Nephron (organoid): ENCODE results near the gene PAK5.

ENCODE experiments used
- H3K27ac Mint-ChIP-seq, 3 experiments: 2 replicates each; pipeline ENCODE4 v1.8.0; 2020; ENCODE audit warnings: mixed read lengths in 3 of 3, mild to moderate bottlenecking in 2 of 3, moderate library complexity in 1 of 3
- H3K27me3 Mint-ChIP-seq: 2 replicates; pipeline ENCODE4 v1.8.0; 2021; ENCODE audit warnings: low read depth, mild to moderate bottlenecking, moderate library complexity, mixed read lengths
- H3K36me3 Mint-ChIP-seq: 2 replicates; pipeline ENCODE4 v1.8.0; 2020; ENCODE audit warnings: low read depth, mixed read lengths
- H3K4me1 Mint-ChIP-seq: 2 replicates; pipeline ENCODE4 v1.8.0; 2020; ENCODE audit warnings: mixed read lengths
- H3K4me3 Mint-ChIP-seq, 3 experiments: 2 replicates each; pipeline ENCODE4 v1.8.0; 2020; ENCODE audit warnings: mild to moderate bottlenecking in 3 of 3, mixed read lengths in 3 of 3, moderate library complexity in 2 of 3
- H3K9me3 Mint-ChIP-seq: 2 replicates; pipeline ENCODE4 v1.8.0; 2020; ENCODE audit warnings: mixed read lengths
- TF ChIP-seq, protein P1 (sequence below), 3 experiments: fragments of 200-600 bp; sonication (generic); IDR thresholded peaks; one replicate each; pipeline ENCODE4 v1.5.0; 2021; ENCODE audit warnings: antibody characterized with exemption in 3 of 3; ENCODE audit not compliant: unreplicated experiment in 3 of 3

The PAK5 gene

DNA sequence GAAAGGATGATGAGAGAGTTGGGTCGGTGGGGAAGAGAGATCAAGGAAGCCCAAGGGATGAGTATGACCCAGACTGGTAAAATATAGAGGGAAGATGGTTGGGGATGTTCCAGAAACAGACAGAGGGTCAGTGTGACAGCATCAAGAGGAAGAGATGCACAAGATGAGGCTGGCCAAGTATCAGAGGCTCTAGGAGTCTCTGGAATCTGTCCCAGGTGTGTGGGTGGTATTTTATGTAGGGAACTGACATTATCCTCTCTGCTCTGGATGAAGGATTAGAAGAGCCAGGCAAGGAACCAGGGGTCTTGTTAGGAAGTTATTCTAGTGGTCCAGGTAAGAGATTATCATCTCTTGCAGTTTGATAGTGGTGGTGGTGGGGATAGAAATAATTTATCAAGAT is 3.6 kb downstream of the PAK5 start:
- H3K27ac Mint-ChIP-seq: no peak overlapping the region
- H3K4me3 Mint-ChIP-seq: no peak overlapping the region
- H3K4me1 Mint-ChIP-seq: no peaks in the 10 kb centered on the region
- no peaks in the 10 kb centered on the region for H3K9me3 Mint-ChIP-seq
- TF ChIP-seq, protein P1, sequence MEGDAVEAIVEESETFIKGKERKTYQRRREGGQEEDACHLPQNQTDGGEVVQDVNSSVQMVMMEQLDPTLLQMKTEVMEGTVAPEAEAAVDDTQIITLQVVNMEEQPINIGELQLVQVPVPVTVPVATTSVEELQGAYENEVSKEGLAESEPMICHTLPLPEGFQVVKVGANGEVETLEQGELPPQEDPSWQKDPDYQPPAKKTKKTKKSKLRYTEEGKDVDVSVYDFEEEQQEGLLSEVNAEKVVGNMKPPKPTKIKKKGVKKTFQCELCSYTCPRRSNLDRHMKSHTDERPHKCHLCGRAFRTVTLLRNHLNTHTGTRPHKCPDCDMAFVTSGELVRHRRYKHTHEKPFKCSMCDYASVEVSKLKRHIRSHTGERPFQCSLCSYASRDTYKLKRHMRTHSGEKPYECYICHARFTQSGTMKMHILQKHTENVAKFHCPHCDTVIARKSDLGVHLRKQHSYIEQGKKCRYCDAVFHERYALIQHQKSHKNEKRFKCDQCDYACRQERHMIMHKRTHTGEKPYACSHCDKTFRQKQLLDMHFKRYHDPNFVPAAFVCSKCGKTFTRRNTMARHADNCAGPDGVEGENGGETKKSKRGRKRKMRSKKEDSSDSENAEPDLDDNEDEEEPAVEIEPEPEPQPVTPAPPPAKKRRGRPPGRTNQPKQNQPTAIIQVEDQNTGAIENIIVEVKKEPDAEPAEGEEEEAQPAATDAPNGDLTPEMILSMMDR (IDR thresholded peaks at IDR 0.05; ENCODE audit: unreplicated experiment in 3 of 3): no peak
- peaks cover 45% of the 10 kb centered on the region for H3K27me3 Mint-ChIP-seq
- H3K36me3 Mint-ChIP-seq: no peaks in the 10 kb centered on the region

DNA sequence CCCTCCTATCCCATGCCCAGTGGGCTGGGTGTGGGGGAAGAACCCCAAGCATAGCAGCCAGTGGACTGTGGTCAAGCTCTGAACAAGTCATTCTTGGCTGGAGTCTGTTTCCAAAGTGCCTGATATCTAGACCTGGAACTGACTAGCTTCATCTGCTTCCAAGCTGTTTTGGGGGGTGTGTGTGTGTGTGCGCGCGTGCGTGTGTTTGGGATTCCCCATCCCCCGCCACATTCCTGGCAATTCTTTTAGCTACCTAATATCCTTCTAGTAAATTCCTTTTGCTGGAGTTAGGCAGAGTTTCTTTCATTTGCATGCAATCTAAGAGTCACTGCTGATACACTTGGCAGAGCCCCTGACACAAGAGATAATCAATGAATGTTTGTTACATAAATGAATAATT is 7.8 kb downstream of the PAK5 start:
- no peaks in the 10 kb centered on the region for H3K36me3 Mint-ChIP-seq
- no peak overlapping the region for H3K4me3 Mint-ChIP-seq
- peaks cover 16% of the 10 kb centered on the region for H3K27me3 Mint-ChIP-seq
- H3K4me1 Mint-ChIP-seq: no peaks in the 10 kb centered on the region
- TF ChIP-seq, protein P1 (IDR thresholded peaks at IDR 0.05; ENCODE audit: unreplicated experiment in 3 of 3): no peak
- H3K27ac Mint-ChIP-seq: no peak overlapping the region
- H3K9me3 Mint-ChIP-seq: no peaks in the 10 kb centered on the region

DNA sequence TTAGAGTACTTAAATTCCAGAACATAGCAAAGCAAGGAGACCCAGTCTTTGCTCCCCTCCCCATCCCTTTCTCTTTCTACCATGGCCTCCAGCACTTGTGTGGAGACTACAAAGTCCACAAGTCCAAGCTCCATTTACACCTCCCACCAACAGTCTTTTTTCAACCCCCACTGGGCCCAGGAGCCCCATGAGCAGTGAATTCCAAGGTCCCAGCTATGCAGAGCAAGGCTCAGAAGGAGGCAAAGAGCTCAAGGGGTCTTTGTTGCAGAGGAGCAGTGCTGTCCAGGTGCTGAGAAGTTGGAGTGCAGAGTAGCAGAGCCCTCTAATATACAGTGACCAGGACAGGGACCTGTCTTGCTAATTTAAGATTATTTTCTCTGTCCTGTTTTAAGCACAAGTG is 9.0 kb downstream of the PAK5 start:
- H3K4me1 Mint-ChIP-seq: no peaks in the 10 kb centered on the region
- H3K27ac Mint-ChIP-seq: no peak overlapping the region
- TF ChIP-seq, protein P1 (IDR thresholded peaks at IDR 0.05; ENCODE audit: unreplicated experiment in 3 of 3): no peak
- peaks cover 4% of the 10 kb centered on the region for H3K27me3 Mint-ChIP-seq
- no peaks in the 10 kb centered on the region for H3K9me3 Mint-ChIP-seq
- H3K36me3 Mint-ChIP-seq: no peaks in the 10 kb centered on the region
- no peak overlapping the region for H3K4me3 Mint-ChIP-seq

DNA sequence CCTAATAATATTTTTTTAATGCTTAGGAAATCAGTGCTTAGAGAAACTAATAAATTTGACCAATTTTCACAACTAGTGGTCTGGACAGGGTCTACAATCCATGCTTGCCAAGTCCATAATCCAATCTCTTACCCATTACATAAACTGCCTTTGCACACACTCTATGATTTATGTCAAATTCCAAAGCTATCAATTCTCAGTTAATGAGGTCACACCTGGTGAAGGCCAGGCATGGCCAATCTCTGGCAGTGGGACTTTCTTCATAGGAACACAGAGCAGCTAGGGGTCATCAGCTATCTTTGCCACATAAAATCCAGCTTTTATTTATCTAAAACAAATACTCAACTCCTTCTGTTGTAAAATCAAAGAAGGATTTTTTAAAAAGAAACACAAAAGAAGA is 21.2 kb downstream of the PAK5 start:
- no peaks in the 10 kb centered on the region for H3K36me3 Mint-ChIP-seq
- no peaks in the 10 kb centered on the region for H3K9me3 Mint-ChIP-seq
- H3K4me3 Mint-ChIP-seq: no peak overlapping the region
- TF ChIP-seq, protein P1 (IDR thresholded peaks at IDR 0.05; ENCODE audit: unreplicated experiment in 3 of 3): no peak
- no peaks in the 10 kb centered on the region for H3K27me3 Mint-ChIP-seq
- H3K4me1 Mint-ChIP-seq: no peaks in the 10 kb centered on the region
- H3K27ac Mint-ChIP-seq: no peak overlapping the region

DNA sequence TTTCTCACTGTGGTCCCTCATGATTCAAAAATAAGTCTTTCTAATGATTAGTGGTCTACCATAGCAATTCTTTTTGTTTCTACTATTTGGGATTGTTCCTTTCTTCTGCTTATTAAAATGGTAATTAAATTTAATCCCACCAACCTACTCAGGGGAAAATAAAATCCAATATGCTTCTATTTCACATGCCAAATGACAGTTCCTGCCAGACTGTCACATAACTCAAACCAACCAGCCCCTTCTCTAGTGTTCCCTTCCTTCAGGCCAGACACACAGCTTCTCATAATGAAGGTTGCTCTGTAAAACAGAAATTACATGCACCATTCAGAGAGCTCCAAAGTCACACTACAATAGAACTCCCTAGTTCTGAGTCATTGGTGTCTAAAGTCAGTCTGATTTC is 23.2 kb downstream of the PAK5 start:
- Mint-ChIP-seq H3K4me1 (no peaks in the 10 kb centered on the region), H3K4me3 (no peak overlapping the region), H3K27me3 (no peaks in the 10 kb centered on the region), H3K9me3 (no peaks in the 10 kb centered on the region), H3K36me3 (no peaks in the 10 kb centered on the region), H3K27ac (no peak overlapping the region)
- TF ChIP-seq, protein P1 (IDR thresholded peaks at IDR 0.05; ENCODE audit: unreplicated experiment in 3 of 3): no peak

DNA sequence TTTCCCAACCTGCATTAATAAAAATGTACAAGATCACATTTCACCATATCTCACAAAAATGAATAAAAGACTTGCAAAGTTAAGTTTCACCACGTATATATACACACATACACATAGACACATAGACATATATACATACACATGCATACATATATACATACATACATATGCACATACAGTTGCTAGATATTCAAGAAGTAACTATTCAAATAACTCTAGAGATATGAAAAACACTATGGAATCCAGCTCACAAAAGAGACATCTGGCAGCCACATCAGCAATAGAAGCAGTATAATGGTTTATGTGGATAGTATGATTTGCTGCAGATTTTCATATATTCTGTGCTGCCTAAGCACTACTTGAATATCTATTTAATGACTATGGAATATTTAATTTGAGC is 28.1 kb downstream of the PAK5 start:
- Mint-ChIP-seq H3K27ac (no peak overlapping the region), H3K4me1 (no peaks in the 10 kb centered on the region), H3K36me3 (no peaks in the 10 kb centered on the region), H3K9me3 (peaks cover 3% of the 10 kb centered on the region), H3K27me3 (no peaks in the 10 kb centered on the region), H3K4me3 (no peak overlapping the region)
- TF ChIP-seq, protein P1 (IDR thresholded peaks at IDR 0.05; ENCODE audit: unreplicated experiment in 3 of 3): no peak
